ENCODE measurements around the gene WNT5A. TPM values are rescaled to one million over a fixed set of nuclear protein-coding genes. Genes with fewer than 3 reads are reported as not detected.

WNT5A gene
- 16.4 TPM for total RNA-seq

GRCh38 chr3:55486857-55487380 lies at the start of gene WNT5A:
WNT5A (minus strand) TSS chr3:55487306; CDS start chr3:55486985, 321 bp downstream.

Data from diencephalon (tissue), 1 donor.